Calu3 (cell line): ENCODE results near the gene SLC12A3. TPM values are rescaled to one million over a fixed set of nuclear protein-coding genes. Genes with fewer than 3 reads are reported as not detected.

Experiments
- BruUV-seq: library from RNA; stranded (reverse); fragments of 400-500 nt; replicated peaks from 2 replicates; lab custom pipeline; 2021; lab: Mats Ljungman, UMichigan
- CTCF ChIA-PET: fragments of 300-600 bp; sonication (Branson Sonifier 250); formaldehyde crosslinking; loops from one replicate; lab custom pipeline; 2022; ENCODE audit warnings: antibody characterized with exemption; lab: Charles Lee
- DNase-seq: peaks from one replicate; pipeline ENCODE4 v3.0.0; 2022
- H3K27ac Mint-ChIP-seq: one replicate; pipeline ENCODE4 v1.8.0; 2022; ENCODE audit warnings: mixed read lengths; ENCODE audit not compliant: unreplicated experiment
- H3K27me3 Mint-ChIP-seq: one replicate; pipeline ENCODE4 v1.8.0; 2022; ENCODE audit warnings: mixed read lengths; ENCODE audit not compliant: unreplicated experiment
- H3K36me3 Mint-ChIP-seq: one replicate; pipeline ENCODE4 v1.8.0; 2022; ENCODE audit warnings: mild to moderate bottlenecking, moderate library complexity, mixed read lengths; ENCODE audit not compliant: insufficient read depth, unreplicated experiment
- H3K4me1 Mint-ChIP-seq: one replicate; pipeline ENCODE4 v1.8.0; 2022; ENCODE audit warnings: mild to moderate bottlenecking, low read depth, mixed read lengths; ENCODE audit not compliant: unreplicated experiment
- H3K4me3 Mint-ChIP-seq: one replicate; pipeline ENCODE4 v1.8.0; 2022; ENCODE audit warnings: mild to moderate bottlenecking, low read depth, moderate library complexity, mixed read lengths; ENCODE audit not compliant: unreplicated experiment
- H3K9me3 Mint-ChIP-seq: one replicate; pipeline ENCODE4 v1.8.0; 2022; ENCODE audit warnings: low read depth, mixed read lengths; ENCODE audit not compliant: unreplicated experiment
- CTCF ChIP-seq: fragments of 200-600 bp; IDR thresholded peaks from one replicate; pipeline ENCODE4 v1.8.0; 2022; ENCODE audit warnings: antibody characterized with exemption; ENCODE audit not compliant: unreplicated experiment
- intact Hi-C: fragments of 100-400 bp; cut with micrococcal nuclease; formaldehyde crosslinking; loops from one replicate; pipeline ENCODE4 v1.10.0; 2022; ENCODE audit not compliant: unreplicated experiment
- total RNA-seq: library from RNA; stranded (reverse); gene quantifications from 2 replicates; pipeline ENCODE4 v1.2.3, GENCODE V29; 2022

The SLC12A3 gene
- total RNA-seq, 1 experiment from 2014 or later: not detected

GRCh38 chr16:56897026-56897799 lies 32.2 kb downstream of the SLC12A3 start:
- no peaks in the 10 kb centered on the region for H3K4me1 Mint-ChIP-seq
- BruUV-seq: no TSS peak
- no peak overlapping the region for H3K4me3 Mint-ChIP-seq
- no peak for TF ChIP-seq CTCF
- no peaks in the 10 kb centered on the region for H3K36me3 Mint-ChIP-seq
- intact Hi-C loops: no loop called here
- no peak overlapping the region for H3K27ac Mint-ChIP-seq
- peaks cover 60% of the 10 kb centered on the region for H3K27me3 Mint-ChIP-seq
- CTCF ChIA-PET: interaction anchor here (0.7 kb wide), 1 partner anchor 115 kb away, joined by 3 read pairs; no protein-coding TSS in a partner anchor
- H3K9me3 Mint-ChIP-seq: no peaks in the 10 kb centered on the region
- no peak for DNase-seq

- no peak overlapping the region for H3K27ac Mint-ChIP-seq
- no peak for TF ChIP-seq CTCF
- no TSS peak for BruUV-seq
- no peaks in the 10 kb centered on the region for H3K36me3 Mint-ChIP-seq
- no peaks in the 10 kb centered on the region for H3K9me3 Mint-ChIP-seq
- intact Hi-C loops: no loop called here
- no peak overlapping the region for H3K4me3 Mint-ChIP-seq
- peaks cover 72% of the 10 kb centered on the region for H3K27me3 Mint-ChIP-seq
- DNase-seq: no peak
- CTCF ChIA-PET: no interaction called here
- no peaks in the 10 kb centered on the region for H3K4me1 Mint-ChIP-seq
Observed at GRCh38 chr16:56898847-56899246, 33.8 kb downstream of the SLC12A3 start.

GRCh38 chr16:56903866-56904265 lies 38.9 kb downstream of the SLC12A3 start:
- H3K4me3 Mint-ChIP-seq: no peak overlapping the region
- H3K27me3 Mint-ChIP-seq: peaks cover 88% of the 10 kb centered on the region
- H3K27ac Mint-ChIP-seq: no peak overlapping the region
- H3K9me3 Mint-ChIP-seq: no peaks in the 10 kb centered on the region
- TF ChIP-seq CTCF: no peak
- intact Hi-C loops: no loop called here
- H3K4me1 Mint-ChIP-seq: peaks cover 4% of the 10 kb centered on the region
- H3K36me3 Mint-ChIP-seq: no peaks in the 10 kb centered on the region
- no peak for DNase-seq
- CTCF ChIA-PET: interaction anchor here (1.4 kb wide), 1 partner anchor 14 kb away, joined by 3 read pairs; no protein-coding TSS in a partner anchor
- no TSS peak for BruUV-seq

- no TSS peak for BruUV-seq
- intact Hi-C loops: no loop called here
- Mint-ChIP-seq H3K4me3 (no peak overlapping the region), H3K36me3 (no peaks in the 10 kb centered on the region), H3K4me1 (peaks cover 11% of the 10 kb centered on the region), H3K27me3 (peaks cover 80% of the 10 kb centered on the region), H3K27ac (no peak overlapping the region), H3K9me3 (no peaks in the 10 kb centered on the region)
- CTCF ChIA-PET: no interaction called here
- TF ChIP-seq CTCF: no peak
- DNase-seq: no peak
Observed at GRCh38 chr16:56907401-56907800, 42.4 kb downstream of the SLC12A3 start.
